HG03280 (cell line): ENCODE data around the gene PELI2.

Experiments
- ATAC-seq: cut with Tn5 transposase; IDR thresholded peaks from one replicate; pipeline ENCODE4 v1.9.1; 2021; ENCODE audit warnings: mild to moderate bottlenecking, moderate library complexity; ENCODE audit not compliant: unreplicated experiment

Gene PELI2

DNA sequence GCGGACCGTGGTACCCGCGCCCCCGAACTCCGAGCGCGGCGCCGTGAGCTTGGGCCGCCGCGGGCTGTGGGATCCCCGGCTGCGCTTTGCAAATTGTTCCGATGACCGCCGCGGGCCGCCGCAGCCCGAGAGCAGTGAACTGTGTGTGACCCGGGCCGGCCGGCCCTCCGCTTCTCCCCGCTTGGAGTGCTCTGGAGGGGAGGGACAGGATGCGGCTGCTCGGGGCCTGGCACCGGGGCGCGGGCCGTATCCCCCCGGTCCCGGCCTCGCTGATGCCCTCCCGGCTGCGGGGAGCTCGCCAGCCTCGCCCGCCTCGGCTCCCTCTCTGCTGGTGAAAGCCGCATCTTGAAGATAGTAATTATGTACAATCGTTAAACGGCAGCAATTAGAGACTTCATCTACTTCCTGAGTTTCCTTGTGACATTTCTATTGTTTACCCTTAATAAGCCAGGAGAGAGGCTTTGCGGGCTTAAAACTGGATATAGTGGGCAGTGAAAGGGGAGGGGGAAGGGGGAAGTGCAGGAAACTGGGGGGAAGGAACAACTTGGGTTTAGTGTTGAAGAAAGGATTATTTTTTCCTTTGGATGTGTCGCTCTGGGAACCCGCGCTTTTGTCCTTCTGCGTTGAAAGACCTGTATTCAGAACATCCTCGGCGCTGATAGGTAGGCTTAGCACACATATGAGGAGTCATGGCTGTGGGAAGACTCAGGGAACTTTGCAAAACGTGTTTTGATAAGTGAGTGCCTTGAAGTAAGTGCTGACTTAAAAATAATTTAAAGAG, 1.2 kb downstream of the PELI2 start:
- no peak for ATAC-seq

- ATAC-seq, result no peak
These were observed 2.0 kb downstream of the PELI2 start for GRCh38 chr14:56120091-56120691.

DNA sequence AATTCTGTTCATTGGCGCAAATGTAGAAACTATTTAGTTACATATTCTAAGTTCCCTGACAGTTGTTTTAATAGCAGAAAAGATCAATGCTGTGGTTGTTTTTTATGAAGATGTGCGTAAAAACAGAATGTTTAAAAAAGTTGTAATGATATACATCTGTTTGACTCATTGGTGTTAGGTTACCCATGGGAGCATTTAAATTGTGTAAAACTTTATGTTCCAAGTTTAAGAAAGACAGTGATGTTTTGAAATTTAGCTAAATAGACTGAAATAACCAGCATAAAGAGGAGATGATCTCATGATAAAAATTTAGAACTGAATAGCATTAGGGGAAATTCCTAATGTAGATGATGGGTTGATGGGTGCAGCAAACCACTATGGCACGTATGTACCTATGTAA, 3.6 kb downstream of the PELI2 start:
- ATAC-seq, result no peak

- no peak for ATAC-seq
These were observed 4.1 kb downstream of the PELI2 start for GRCh38 chr14:56122301-56122700.

DNA sequence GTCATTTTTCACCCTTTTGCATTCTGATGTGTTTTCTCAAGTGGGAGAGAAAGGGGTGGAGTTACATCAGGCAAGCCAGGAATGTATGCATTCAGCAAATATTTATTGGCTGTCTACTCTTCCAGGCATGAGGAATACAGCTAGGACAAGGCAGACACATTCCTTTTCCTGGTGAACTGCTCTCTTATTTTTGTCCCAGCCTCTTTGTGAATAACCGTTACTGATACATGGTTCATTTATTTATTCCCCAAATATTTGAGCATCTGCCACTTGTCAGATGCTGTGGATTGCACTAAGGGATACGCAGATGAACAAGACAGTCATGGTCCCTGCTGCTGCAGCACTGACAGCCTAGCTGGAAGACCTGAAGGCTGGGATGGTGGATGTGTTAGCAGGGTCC, 6.1 kb downstream of the PELI2 start:
- ATAC-seq, result no peak

GRCh38 chr14:56125772-56126636, 7.8 kb downstream of the PELI2 start:
- ATAC-seq, result no peak

DNA sequence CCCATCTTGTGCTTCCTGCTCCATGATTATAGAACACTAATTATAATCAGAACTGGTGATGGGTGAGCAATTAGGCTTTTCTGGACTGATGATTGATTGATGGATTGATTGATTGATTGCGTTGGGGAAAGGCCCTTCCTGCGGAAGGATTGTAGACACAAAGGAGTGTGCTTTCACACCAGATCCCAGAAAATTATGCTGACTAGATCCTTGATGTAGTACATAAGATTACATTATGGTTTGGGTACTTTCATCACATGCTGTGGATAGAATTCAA, 8.4 kb downstream of the PELI2 start:
- ATAC-seq, result no peak

GRCh38 chr14:56127156-56127555, 8.9 kb downstream of the PELI2 start:
- no peak for ATAC-seq

DNA sequence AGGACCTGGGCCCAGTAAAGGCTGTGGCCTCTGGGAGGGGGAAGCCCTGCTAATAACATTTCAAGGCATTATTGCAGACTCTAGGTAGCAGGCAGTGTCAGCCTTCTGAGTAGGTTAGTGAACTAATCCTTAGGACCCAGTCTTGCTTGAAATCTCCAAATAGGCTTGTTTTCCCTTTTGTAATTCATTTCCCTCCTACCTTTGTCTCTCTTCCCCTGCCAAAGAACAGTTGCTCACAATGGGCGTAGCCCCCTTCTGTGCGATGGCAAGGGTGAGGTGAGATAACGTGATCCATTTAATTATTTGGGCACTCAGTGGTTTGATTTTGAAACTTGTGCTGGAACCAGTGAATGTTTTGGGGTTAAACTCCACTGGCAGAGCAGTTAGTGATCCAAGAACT, 10.9 kb downstream of the PELI2 start:
- ATAC-seq, result no peak

GRCh38 chr14:56129933-56130332, 11.7 kb downstream of the PELI2 start:
- no peak for ATAC-seq

- ATAC-seq, result no peak
These were observed 13.0 kb downstream of the PELI2 start for GRCh38 chr14:56131004-56131864.

- ATAC-seq, result no peak
These were observed 13.9 kb downstream of the PELI2 start for GRCh38 chr14:56131865-56132833.

DNA sequence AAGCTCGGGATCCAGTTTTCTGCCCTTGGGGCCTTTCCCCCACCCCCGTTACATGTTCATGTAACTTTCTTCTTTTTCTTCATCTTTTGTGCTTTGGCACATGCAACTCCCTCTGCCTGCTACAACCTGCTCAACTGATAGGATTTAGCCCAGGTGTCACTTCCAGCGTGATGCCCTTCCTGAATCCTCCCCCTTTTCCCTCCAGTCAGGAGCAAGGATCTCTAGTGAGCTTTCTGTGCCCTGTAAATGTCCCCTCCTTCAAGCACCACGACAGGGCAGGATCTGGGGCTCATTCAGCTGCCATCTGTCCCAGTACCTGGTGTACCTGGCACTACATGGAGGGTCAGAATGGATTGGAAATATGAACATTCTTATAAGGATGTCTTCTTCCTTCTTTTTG, 15.3 kb downstream of the PELI2 start:
- no peak for ATAC-seq

GRCh38 chr14:56135001-56135400, 16.8 kb downstream of the PELI2 start:
- no peak for ATAC-seq

- ATAC-seq, result no peak
These were observed 17.5 kb downstream of the PELI2 start for GRCh38 chr14:56135668-56136067.

- ATAC-seq, result no peak
These were observed 18.6 kb downstream of the PELI2 start for GRCh38 chr14:56136571-56137452.

DNA sequence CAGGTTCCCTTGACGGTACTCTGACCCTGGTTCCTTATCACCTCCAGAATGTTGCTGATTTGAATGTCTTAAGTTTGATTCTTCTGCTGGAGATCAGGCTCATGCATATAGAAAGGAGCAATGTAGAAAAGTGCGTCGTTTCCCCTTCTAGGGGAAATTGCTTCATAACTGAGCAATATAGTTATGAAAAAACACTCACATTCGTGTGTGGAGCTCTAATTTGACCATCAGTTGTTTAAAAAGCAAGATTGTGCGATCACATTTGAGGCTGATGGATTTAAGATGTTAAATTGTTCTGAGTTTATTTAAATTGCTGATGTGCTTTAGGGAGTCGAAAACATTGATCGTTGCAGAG, 19.2 kb downstream of the PELI2 start:
- no peak for ATAC-seq

- no peak for ATAC-seq
These were observed 19.6 kb downstream of the PELI2 start for GRCh38 chr14:56137849-56138248.

GRCh38 chr14:56138928-56139327, 20.7 kb downstream of the PELI2 start:
- ATAC-seq, result no peak
